Stimulated activated CD4-positive, alpha-beta T cell treated with anti-CD3 and anti-CD28 coated beads, TNF-alpha, amount 100 ng/mL, for 24 hours (primary cell): ENCODE results near the gene CAMKMT.
"Not testable (repeated sequence)": the region's sequence is repeated elsewhere in the genome, so short reads cannot be mapped to it uniquely, and the experiment has no call there.

ENCODE experiments used
- DNase-seq, 3 experiments: peaks; one replicate each; pipeline ENCODE4 v3.0.0-alpha.2; 2020; ENCODE audit warnings: low read depth in 3 of 3

CAMKMT gene

DNA sequence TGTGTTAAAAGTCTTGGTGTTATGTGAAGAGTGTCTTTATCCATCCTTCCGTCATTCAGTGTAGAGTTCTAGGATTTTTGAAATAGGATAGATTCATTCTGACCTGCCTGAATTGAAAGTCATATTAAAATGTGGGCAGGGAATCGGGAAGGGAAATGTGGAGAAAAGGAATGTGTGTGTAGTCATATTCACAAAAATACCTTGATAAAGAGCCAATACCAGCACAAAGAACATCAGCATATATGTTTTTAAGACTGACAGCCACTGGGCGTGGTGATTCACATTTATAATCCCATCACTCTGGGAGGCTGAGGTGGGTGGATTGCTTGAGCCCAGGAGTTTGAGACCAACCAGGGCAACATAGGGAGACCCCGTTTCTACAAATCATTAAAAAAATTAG lies 188.1 kb downstream of the CAMKMT start:
- no peak for DNase-seq

DNA sequence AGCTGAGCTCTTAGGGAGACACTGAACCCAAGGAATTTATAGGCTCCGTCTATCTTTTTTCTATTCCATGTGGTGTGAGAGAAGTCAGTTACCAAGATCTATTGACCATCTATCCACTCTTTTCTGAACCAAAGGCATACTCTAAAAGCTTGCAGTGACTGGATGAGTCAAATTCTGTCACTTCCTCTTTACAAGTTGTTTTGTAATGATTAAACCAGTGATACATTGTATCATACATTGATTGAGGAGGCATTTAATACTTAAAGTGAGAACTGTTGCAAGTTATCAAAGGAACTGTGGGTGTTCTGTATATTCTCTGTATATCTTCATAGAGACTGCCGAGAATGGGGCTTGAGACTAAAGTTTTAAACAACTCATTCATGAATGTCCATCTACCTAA lies 188.8 kb downstream of the CAMKMT start:
- no peak for DNase-seq

DNA sequence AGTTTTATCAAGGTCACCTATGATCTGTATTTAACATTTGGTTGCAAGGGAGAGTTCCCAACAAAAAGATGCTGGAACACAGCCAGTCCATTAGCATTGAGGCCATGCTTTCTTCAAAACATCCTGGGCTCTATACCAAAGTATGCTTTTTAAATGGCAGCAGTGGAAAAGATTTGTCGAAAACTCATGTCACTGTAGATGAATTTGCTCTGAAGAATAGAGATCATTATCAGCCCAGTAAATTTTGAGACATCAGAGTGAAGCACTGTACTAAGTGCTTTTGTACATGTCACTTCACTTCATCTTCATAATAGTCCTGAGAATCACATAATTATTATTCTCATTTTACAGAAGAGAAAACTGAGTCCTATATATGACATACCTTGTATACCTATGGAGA lies 189.8 kb downstream of the CAMKMT start:
- no peak for DNase-seq

DNA sequence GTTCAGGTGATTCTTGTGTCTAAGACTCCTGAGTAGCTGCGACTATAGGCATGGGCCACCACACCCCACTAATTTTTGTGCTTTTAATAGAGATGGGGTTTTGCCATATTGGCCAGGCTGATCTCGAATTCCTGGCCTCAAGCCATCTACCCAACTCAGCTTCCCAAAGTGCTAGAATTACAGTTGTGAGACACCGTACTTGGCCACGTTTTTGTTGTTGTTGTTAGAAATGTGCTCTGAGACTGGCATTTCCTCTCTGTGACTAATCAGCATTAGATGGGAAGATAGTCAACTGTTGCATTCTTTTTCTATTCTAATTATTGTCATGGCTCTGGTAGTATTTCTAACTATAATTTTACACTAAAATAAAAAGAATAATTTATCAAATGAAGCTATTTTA lies 191.7 kb downstream of the CAMKMT start:
- no peak for DNase-seq

DNA sequence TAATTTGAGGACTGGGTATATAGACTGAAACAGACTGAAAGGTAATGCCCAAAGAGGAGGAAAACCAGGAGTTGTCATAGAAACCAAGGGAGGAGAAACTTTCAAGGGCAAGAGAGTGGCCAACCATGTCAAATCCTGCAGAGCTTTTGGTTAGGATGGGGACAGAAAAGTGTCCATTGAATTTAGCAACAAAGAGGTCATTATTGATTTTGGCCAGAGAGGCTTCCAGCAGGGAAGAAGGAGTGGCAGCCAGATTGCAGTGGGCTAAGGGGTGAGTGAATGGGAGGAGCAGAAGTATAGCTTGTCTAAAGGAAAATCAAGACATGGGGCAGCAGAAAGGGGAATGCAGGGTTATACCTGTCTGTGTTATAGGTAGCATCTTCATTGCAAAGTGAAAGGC lies 194.0 kb downstream of the CAMKMT start:
- DNase-seq: no peak

DNA sequence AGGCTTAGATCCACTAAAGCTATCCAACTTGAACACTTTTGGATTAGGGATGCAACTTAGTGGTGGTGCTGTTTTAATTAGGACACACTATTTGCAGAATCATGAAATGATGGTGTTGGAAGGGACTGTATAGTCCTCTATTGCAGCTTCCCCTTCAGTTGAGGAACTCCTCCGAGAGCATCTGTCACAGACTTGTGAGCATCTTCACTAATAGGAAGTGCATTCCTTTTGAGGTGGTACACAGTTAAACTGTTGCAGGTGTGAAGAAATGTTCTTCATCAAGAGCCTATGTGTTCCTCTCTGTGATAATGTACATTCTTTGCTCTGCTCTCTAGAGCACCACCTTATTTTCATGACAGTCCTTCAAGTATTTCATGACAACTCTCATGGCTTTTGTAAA lies 197.4 kb downstream of the CAMKMT start:
- no peak for DNase-seq

DNA sequence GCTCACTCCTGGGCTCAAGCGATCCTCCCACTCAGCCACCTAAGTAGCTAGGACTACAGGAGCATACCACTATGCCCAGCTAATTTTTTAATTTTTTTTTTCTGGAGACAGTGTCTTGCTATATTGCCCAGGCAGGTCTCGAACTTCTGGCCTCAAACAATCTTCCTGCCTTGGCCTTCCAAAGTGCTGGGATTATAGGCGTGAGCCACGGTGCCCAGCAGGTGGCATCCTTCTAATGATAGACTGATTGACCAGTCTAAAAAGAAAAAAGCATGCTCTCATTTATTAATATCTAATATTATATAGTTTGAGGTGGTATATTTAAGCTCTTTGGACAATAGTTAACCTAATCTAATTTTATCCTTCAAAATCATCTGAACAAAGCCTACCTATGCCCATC lies 198.6 kb downstream of the CAMKMT start:
- DNase-seq: peak in 1 of 3 experiments; percentile 32

DNA sequence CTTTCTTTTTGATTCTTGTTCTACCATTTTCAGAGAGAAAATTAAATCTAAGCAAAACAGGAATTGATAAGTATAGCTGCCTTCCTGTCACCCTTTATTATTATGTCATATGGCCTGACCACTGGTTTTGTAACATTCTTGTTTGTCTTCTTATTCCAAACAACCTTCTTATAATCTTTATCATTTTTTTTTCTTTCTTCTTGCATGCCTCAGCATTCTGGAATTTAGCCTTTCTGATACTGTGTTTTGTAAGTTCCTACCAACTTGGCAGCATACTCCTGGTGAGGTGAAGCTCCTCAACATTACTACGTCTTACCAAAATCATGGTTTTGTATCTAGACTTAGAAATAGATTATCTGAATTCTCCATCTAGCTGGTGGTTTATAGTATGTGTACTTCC lies 199.2 kb downstream of the CAMKMT start:
- no peak for DNase-seq

DNA sequence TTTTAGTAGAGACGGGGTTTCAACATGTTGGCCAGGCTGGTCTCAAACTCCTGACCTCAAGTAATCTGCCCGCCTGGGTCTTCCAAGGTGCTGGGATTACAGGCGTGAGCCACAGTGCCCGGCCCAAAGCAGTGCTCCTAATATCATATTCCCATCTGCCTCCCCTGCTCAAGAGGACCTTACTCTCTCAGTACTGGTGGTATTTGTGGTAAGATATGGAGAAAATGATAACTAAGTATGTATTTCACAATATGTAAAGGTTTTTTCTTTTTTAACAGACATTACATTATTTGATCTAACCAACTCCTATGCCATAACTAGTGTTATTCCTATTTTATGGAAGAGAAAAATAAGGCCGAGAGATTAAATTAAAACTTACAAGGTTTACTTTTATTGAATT lies 201.0 kb downstream of the CAMKMT start:
- DNase-seq: no peak

DNA sequence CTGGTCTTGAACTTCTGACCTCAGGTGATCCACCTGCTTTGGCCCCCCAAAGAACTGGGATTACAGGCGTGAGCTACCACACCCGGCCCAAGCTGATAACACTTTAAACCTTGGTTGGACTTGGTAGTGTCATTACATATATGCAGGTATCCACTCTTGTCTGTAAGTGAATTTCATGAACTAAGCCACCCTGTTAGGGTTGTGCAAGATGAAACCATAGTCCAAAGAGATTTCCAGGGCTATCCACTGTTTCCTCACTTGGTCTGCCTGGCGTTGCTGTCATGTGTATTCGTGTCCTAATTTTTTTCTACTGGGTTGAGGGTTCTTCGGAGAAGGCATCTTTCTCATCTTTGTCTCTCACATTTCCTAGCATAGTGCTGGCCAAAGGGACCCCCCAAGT lies 203.0 kb downstream of the CAMKMT start:
- DNase-seq: no peak

DNA sequence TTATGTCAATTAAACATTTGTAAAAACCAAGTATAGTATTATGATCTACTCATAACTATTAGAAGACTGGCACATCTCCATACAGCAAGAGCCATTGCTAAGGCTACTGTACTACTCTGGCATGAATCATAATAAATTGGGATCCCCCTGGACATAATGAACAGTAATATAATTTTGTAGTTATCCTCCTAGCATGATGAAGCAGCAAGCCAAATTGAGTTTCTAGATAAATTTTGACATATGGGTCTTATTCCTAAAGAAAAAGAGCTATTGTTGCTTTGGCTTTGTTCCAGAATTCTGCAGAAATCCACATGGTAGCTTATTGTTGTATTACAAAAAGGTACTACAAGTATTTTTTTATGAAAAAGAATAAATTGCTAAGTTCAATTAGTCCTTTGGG lies 204.3 kb downstream of the CAMKMT start:
- DNase-seq: no peak

DNA sequence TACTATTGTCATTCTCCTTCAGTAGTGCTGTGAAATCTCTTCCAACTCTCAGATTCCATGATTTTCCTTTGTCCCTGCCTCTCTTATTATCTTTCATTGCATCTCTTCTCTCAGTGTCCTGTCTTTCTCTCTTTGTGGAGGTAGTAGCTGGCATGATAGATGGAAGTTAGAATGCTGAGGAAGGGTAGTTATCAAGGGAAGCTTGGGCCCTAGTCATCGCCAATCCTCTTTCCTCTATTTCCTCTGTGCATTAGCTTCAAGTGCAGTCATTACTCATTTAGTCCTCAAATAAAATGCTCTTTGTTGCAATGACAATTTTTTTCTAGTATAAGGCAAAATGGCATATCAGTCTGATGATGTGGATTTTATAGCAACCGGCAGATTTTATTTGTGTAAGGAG lies 207.7 kb downstream of the CAMKMT start:
- DNase-seq: no peak

DNA sequence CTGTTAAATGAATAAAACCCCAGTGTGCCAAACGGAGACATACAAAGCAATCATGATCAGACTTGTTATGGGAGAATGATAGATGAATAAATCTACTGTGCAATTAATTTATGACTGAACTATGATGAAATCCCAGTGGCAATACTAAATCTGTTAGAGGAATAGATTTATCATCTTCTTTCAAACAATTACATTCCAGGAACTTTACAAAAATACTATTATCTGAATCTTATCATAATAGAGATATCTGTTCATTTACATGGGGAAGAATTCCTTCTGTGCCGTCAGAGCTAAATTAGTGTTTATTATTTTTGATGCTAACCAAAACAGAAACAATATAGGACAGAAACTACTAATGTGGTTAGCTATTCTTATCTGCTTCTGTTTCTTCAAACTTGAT lies 208.5 kb downstream of the CAMKMT start:
- DNase-seq: no peak

DNA sequence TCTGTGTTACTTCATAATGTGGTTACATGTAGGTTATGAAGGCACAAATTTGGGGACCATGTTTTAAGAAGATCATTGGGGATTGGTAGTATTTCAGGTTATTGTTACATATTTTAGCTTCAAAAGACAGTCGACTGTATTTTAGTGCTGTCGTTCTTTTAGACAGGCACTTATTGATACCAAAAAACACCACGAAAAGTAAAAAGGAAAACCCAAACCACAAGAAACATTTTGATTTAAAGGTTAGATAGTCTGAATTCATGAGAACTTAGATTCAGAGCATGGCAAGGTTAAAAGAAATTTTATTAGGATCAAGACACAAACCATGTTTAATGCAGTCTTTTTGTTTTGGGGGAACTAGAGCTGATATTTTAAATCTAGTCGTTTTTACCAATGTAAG lies 209.0 kb downstream of the CAMKMT start:
- no peak for DNase-seq

DNA sequence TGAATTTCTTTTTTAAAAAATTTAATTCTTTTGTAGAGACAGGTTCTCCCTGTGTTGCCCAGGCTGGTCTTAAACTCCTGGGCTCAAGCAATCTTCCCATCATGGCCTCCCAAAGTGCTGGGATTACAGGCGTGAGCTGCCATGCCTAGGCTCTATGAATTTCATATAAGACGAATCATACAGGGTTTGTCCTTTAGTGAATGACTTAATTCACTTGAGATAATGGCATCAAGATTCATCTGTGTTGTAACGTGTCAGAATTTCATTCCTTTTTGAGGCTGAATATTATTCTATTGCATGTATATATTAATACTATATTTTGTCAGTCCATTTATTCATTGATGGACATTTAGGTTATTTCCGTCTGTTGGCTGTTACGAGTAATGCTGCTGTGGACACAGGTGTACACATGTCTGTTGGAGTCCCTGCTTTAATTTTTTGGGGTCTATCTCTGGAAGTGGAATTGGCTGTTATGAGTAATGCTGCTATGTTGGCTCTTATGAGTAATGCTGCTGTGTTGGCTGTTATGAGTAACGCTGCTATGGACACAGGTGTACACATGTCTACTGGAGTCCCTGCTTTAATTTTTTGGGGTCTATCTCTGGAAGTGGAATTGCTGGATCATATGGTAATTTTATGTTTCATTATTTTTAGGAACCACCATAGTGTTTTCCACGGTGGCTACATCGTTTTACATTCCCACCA lies 210.6 kb downstream of the CAMKMT start:
- no peak for DNase-seq

DNA sequence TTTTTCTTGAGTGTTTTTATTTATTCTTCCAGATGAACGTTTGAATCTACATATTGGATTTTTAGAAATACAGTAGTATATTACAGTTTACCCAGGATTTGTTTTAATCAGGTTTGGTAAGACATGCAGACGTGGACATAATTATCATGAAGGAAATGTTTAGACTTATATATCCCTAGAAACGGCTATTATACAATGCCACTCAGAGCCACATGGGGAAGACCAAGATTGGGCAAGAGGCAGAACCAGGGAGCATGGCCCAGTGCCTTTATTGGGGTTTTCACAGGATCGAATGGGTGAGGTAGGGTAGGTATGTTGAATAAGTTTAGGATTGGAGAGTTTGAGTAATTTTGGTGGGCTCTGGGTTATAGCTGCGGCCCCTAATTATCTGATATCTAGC lies 212.2 kb downstream of the CAMKMT start:
- no peak for DNase-seq

DNA sequence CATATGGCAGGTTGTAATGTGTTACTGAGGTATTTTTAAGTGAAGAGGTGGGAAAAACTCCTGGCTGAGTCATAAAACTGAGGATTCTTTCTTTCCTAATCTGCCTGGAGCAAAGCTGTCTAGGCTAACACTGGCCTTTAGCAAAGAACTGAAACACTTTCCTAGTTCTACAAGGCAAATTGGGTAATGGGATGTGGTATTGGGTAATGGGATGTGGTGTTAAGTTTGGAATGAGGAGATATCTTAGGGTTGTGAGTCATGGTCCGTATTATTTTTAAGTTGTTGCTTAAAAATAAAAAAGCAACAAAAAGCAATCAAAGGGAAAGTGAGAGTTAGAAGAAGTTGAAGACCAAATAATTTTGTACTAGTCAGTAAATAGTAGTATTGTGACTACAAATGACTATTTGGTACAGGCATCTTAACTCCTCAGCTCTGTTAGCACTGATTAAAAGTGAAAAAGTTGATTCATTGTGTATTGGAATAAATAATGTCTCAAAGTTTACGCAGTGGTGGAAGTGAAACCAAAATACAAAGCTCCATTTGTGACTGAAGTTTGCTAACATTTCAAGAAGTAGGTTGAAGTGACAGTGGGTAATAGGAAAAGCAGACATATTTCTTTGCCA lies 216.8 kb downstream of the CAMKMT start:
- DNase-seq: no peak

DNA sequence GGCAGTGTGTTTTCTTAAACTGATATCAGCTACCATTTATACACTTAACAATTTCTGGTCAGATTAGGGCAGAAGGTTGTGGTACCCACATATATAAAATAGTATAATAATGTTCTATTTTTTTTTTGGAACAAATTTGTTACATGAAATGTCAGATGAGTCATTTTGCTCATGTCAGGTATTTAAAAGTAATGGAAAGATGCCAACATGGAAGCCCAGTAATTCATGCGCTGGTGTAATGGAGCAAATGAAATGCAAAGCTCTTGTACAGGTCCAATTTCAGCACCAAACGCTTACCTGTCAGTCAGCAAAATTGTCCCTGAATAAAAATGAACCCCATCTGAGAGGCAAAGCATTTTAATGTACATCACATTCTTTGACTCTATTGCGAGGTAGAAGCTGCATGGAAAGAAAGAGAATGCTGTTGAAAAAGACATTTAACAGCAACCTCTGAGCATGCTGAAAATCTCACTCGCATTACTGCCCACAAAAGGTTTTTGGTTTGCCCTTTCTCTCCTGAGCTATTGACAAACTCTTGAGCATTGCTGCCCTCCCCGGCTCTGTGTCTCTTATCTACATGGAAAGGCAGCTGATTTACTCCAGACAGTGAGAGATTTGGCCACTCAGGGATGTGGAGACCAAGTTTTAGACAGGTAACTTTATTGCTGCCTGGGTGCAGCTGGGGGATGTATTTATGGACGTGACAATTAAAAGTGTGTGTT lies 217.5 kb downstream of the CAMKMT start:
- no peak for DNase-seq

DNA sequence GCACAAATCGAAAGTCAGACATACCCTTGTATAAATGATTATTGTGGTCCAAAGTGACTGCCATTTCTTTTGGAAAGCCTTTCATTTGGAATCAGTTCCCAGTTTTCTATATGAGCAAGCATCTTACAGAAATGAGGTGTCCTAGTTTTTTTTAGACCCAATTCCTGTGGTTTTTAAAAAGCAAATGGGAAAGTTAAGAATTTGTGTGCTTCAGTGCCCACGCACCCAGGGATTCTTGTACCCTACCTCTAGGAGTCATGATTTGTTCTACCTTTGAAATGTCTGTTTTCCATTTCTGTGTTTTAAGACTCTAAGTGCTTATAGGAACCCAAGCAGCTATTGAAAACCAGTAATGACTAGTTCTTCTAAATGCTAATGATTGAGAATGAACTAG lies 218.1 kb downstream of the CAMKMT start:
- no peak for DNase-seq

DNA sequence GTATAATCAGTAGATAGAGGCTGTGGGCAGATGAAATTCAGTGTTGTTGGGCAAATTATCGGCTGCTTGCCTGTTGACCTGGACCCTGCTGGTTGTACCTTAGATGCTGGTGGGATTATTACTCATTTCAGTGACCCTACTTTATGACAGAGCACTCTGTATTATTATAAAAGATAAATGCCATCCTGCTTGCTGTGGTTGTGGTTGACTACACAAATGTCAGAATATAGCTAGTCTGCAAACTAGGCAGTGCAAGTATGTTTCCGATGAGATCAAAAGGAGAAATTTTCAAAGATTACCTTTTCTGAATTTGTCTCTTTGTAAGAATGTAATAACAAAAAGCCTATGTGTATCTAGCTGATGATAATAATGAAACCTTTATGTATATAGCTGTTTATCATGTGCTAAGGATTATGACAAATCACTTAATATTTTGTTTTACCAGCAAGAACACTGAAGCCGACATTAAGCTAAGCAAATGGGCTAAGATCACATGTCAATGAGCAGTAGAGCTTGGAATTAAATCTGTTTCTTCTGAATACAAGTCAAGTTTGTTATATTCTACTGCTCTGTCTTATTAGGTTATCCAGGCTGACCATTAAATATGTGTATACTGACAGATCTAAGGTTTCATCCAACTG lies 219.2 kb downstream of the CAMKMT start:
- DNase-seq: no peak

DNA sequence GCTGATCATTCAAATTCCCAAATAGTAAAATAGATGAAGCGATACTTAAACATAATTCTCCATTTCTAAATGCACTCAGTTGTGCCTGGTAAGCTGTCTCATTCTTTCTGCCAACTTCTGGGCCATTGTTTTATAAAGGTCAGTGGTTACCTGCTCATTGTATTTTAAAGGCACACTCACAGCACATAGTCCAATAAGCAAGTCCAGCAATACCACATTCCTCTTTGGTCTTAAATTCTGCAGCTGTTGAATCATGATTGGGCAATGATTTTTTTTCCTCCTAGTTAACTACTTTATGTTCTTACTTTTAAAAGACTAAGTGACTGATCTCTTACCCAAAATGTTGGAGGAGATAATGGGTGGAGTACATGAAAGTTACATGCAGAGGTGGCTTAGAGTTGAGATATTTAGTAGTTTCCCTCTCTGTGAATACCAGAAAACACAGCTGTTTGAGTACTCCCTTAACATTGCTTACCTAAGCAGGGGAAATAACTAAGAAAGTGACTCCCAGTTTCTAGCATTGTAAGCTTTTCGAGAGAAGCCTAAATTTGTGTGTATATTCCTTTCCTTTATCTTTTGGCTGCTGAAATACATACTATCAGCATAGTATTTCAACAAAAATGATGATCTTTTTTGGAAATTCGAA lies 220.7 kb downstream of the CAMKMT start:
- DNase-seq: no peak

DNA sequence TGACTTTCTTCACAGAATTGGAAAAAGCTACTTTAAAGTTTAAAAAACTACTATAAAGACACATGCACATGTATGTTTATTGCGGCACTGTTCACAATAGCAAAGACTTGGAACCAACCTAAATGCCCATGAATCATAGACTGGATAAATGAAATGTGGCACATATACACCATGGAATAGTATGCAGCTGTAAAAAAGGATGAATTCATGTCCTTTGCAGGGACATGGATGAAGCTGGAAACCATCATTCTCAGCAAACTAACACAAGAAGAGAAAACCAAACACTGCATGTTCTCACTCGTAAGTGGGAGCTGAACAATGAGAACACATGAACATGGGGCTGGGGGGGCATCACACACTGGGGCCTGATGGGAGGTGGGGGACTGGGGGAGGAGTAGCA lies 233.9 kb downstream of the CAMKMT start:
- DNase-seq: not testable (repeated sequence)
